ENCODE measurements around the gene ADCY4. TPM values are rescaled to one million over a fixed set of nuclear protein-coding genes. Genes with fewer than 3 reads are reported as not detected.
A peak's percentile ranks its signal among the peaks of the same experiment; 100 is the strongest.
"Not testable (repeated sequence)": the region's sequence is repeated elsewhere in the genome, so short reads cannot be mapped to it uniquely, and the experiment has no call there.

The ADCY4 gene
- total RNA-seq, 1 donor from 2014 or later, result 3.3 TPM

- peaks cover 2% of the 10 kb centered on the region for H3K27me3 Mint-ChIP-seq (ENCODE audit: low read depth)
- H3K27ac Mint-ChIP-seq (ENCODE audit: unreplicated experiment), result no peak overlapping the region
- no peak for TF ChIP-seq CTCF (IDR thresholded peaks at IDR 0.05)
These were observed 25.4 kb upstream of the ADCY4 start for GRCh38 chr14:24360281-24360680.

GRCh38 chr14:24356208-24356607 lies 21.3 kb upstream of the ADCY4 start:
- H3K4me1 Mint-ChIP-seq (ENCODE audit: low read depth), result peaks cover 2% of the 10 kb centered on the region
- H3K27ac Mint-ChIP-seq (ENCODE audit: unreplicated experiment), result no peak overlapping the region
- H3K9me3 Mint-ChIP-seq (ENCODE audit: low read depth), result no peaks in the 10 kb centered on the region
- no peak overlapping the region for H3K4me3 Mint-ChIP-seq (ENCODE audit: unreplicated experiment)
- H3K27me3 Mint-ChIP-seq (ENCODE audit: low read depth), result peaks cover 17% of the 10 kb centered on the region
- no peak for DNase-seq (ENCODE audit: low spot score)
- no peaks in the 10 kb centered on the region for H3K36me3 Mint-ChIP-seq (ENCODE audit: low read depth)
- TF ChIP-seq CTCF (IDR thresholded peaks at IDR 0.05), result no peak

More at GRCh38 chr14:24360281-24360680, 25.4 kb upstream of the ADCY4 start:
- H3K9me3 Mint-ChIP-seq (ENCODE audit: low read depth), result no peaks in the 10 kb centered on the region
- DNase-seq (ENCODE audit: low spot score), result no peak
- H3K36me3 Mint-ChIP-seq (ENCODE audit: low read depth), result no peaks in the 10 kb centered on the region
- H3K4me3 Mint-ChIP-seq (ENCODE audit: unreplicated experiment), result no peak overlapping the region
- peaks cover 3% of the 10 kb centered on the region for H3K4me1 Mint-ChIP-seq (ENCODE audit: low read depth)

GRCh38 chr14:24355009-24355408 lies 20.1 kb upstream of the ADCY4 start:
- Mint-ChIP-seq H3K27ac (ENCODE audit: unreplicated experiment) (no peak overlapping the region), H3K36me3 (ENCODE audit: low read depth) (no peaks in the 10 kb centered on the region), H3K4me3 (ENCODE audit: unreplicated experiment) (no peak overlapping the region), H3K4me1 (ENCODE audit: low read depth) (peaks cover 2% of the 10 kb centered on the region), H3K9me3 (ENCODE audit: low read depth) (no peaks in the 10 kb centered on the region), H3K27me3 (ENCODE audit: low read depth) (peaks cover 25% of the 10 kb centered on the region)
- no peak for DNase-seq (ENCODE audit: low spot score)
- TF ChIP-seq CTCF (IDR thresholded peaks at IDR 0.05), result no peak

- not testable (repeated sequence) for H3K9me3 Mint-ChIP-seq (ENCODE audit: low read depth); H3K4me3 Mint-ChIP-seq (ENCODE audit: unreplicated experiment); DNase-seq (ENCODE audit: low spot score); H3K4me1 Mint-ChIP-seq (ENCODE audit: low read depth); H3K27ac Mint-ChIP-seq (ENCODE audit: unreplicated experiment); H3K36me3 Mint-ChIP-seq (ENCODE audit: low read depth)
- H3K27me3 Mint-ChIP-seq (ENCODE audit: low read depth), result peaks cover 31% of the 10 kb centered on the region
These were observed 19.6 kb upstream of the ADCY4 start for GRCh38 chr14:24354482-24354825.

GRCh38 chr14:24353559-24354481 lies 18.9 kb upstream of the ADCY4 start:
- Mint-ChIP-seq H3K4me1 (ENCODE audit: low read depth) (peaks cover 2% of the 10 kb centered on the region), H3K4me3 (ENCODE audit: unreplicated experiment) (no peak overlapping the region), H3K27ac (ENCODE audit: unreplicated experiment) (no peak overlapping the region), H3K27me3 (ENCODE audit: low read depth) (peaks cover 32% of the 10 kb centered on the region), H3K36me3 (ENCODE audit: low read depth) (no peaks in the 10 kb centered on the region), H3K9me3 (ENCODE audit: low read depth) (no peaks in the 10 kb centered on the region)
- no peak for DNase-seq (ENCODE audit: low spot score)
- TF ChIP-seq CTCF (IDR thresholded peaks at IDR 0.05), result no peak

- Mint-ChIP-seq H3K9me3 (ENCODE audit: low read depth) (no peaks in the 10 kb centered on the region), H3K36me3 (ENCODE audit: low read depth) (peaks cover under 1% of the 10 kb centered on the region), H3K4me3 (ENCODE audit: unreplicated experiment) (no peak overlapping the region), H3K27me3 (ENCODE audit: low read depth) (peaks cover 38% of the 10 kb centered on the region), H3K4me1 (ENCODE audit: low read depth) (peaks cover 2% of the 10 kb centered on the region), H3K27ac (ENCODE audit: unreplicated experiment) (no peak overlapping the region)
- no peak for DNase-seq (ENCODE audit: low spot score)
- TF ChIP-seq CTCF (IDR thresholded peaks at IDR 0.05), result peak; percentile 37
These were observed 16.6 kb upstream of the ADCY4 start for GRCh38 chr14:24351517-24351916.

All from chondrocyte (in vitro differentiated cells).